Measurements from ENCODE around the gene NAT14.

Gene NAT14

GRCh38 chr19:55472463-55472862 is 12.5 kb upstream of the NAT14 start:
- no peak for DNase-seq

- DNase-seq = no peak
Measured at GRCh38 chr19:55473225-55474012, 11.6 kb upstream of the NAT14 start.

GRCh38 chr19:55474269-55475265 is 10.4 kb upstream of the NAT14 start:
- no peak for DNase-seq

- peak; percentile 98 for DNase-seq
Measured at GRCh38 chr19:55476100-55476775, 8.8 kb upstream of the NAT14 start, which contains the start of gene ZNF628. Gene ZNF628 (plus strand): TSS chr19:55476617. CDS start chr19:55479911, 3,294 bp downstream.

- DNase-seq = no peak
Measured at GRCh38 chr19:55477905-55478304, 7.1 kb upstream of the NAT14 start.

GRCh38 chr19:55478364-55478763 is 6.6 kb upstream of the NAT14 start:
- no peak for DNase-seq

- DNase-seq = no peak
Measured at GRCh38 chr19:55479045-55479444, 5.9 kb upstream of the NAT14 start.

GRCh38 chr19:55479451-55480230 is 5.3 kb upstream of the NAT14 start:
- no peak for DNase-seq

GRCh38 chr19:55481148-55481793 is 3.7 kb upstream of the NAT14 start:
- no peak for DNase-seq

GRCh38 chr19:55481794-55482155 is 3.2 kb upstream of the NAT14 start:
- DNase-seq = no peak

GRCh38 chr19:55482156-55482961 is 2.6 kb upstream of the NAT14 start:
- DNase-seq = no peak

GRCh38 chr19:55482967-55483705 is 1.9 kb upstream of the NAT14 start:
- DNase-seq = no peak

GRCh38 chr19:55483706-55484592 is 1.0 kb upstream of the NAT14 start:
- DNase-seq = no peak

- DNase-seq = no peak
Measured at GRCh38 chr19:55485439-55486011, 537 bp downstream of the NAT14 start.

GRCh38 chr19:55486043-55486970 is 1.3 kb downstream of the NAT14 start:
- no peak for DNase-seq

- peak; percentile 63 for DNase-seq
Measured at GRCh38 chr19:55486971-55487923, 2.3 kb downstream of the NAT14 start.
